Ishikawa (cell line): ENCODE measurements around the gene BORCS6.

Experiments
- CEBPB ChIP-seq: IDR thresholded peaks from 2 replicates; pipeline ENCODE4 v1.6.1; 2012
- CREB1 ChIP-seq: IDR thresholded peaks from 2 replicates; pipeline ENCODE4 v1.6.1; 2012; ENCODE audit warnings: low read depth
- EGR1 ChIP-seq: IDR thresholded peaks from 2 replicates; pipeline ENCODE4 v1.6.1; 2012
- EP300 ChIP-seq: IDR thresholded peaks from 2 replicates; pipeline ENCODE4 v1.6.1; 2012; ENCODE audit warnings: borderline replicate concordance
- FOXM1 ChIP-seq: IDR thresholded peaks from 2 replicates; pipeline ENCODE4 v1.6.1; 2012; ENCODE audit warnings: low read depth, borderline replicate concordance
- MAX ChIP-seq: IDR thresholded peaks from 2 replicates; pipeline ENCODE4 v1.6.1; 2012
- NFIC ChIP-seq: IDR thresholded peaks from 2 replicates; pipeline ENCODE4 v1.6.1; 2012
- RAD21 ChIP-seq: IDR thresholded peaks from 2 replicates; pipeline ENCODE4 v1.6.1; 2012; ENCODE audit warnings: low read depth
- REST ChIP-seq: IDR thresholded peaks from 2 replicates; pipeline ENCODE4 v1.6.1; 2012; ENCODE audit warnings: low read depth, mild to moderate bottlenecking
- TAF1 ChIP-seq: IDR thresholded peaks from 2 replicates; pipeline ENCODE4 v1.6.1; 2012; ENCODE audit warnings: low read depth, mild to moderate bottlenecking
- TCF12 ChIP-seq: IDR thresholded peaks from 2 replicates; pipeline ENCODE4 v1.6.1; 2012; ENCODE audit warnings: low read depth
- TEAD4 ChIP-seq: IDR thresholded peaks from 2 replicates; pipeline ENCODE4 v1.6.1; 2012
- USF1 ChIP-seq: IDR thresholded peaks from 2 replicates; pipeline ENCODE4 v1.6.1; 2012
- YY1 ChIP-seq: IDR thresholded peaks from 2 replicates; pipeline ENCODE4 v1.6.1; 2012; ENCODE audit warnings: low read depth
- ZBTB7A ChIP-seq: IDR thresholded peaks from 2 replicates; pipeline ENCODE4 v1.6.1; 2012; ENCODE audit warnings: low read depth

Gene BORCS6

GRCh38 chr17:8227238-8227581, 37.2 kb upstream of the BORCS6 start:
- no peak for TF ChIP-seq ZBTB7A
- TF ChIP-seq TCF12: no peak
- no peak for TF ChIP-seq TAF1
- TF ChIP-seq USF1: no peak
- no peak for TF ChIP-seq REST
- TF ChIP-seq EGR1: no peak
- TF ChIP-seq CREB1: no peak
- no peak for TF ChIP-seq YY1
- no peak for TF ChIP-seq MAX

- TF ChIP-seq MAX (peak; percentile 56; the same call in 1 of the 2 replicates), CEBPB (peak; percentile 2; the same call in 1 of the 2 replicates), CREB1 (peak; percentile 43; the same call in 1 of the 2 replicates), TAF1 (no peak), FOXM1 (no peak; the same call in 1 of the 2 replicates), USF1 (no peak; the same call in 1 of the 2 replicates), TCF12 (peak; percentile 62), NFIC (peak; percentile 11; the same call in 1 of the 2 replicates), EP300 (peak; percentile 6; the same call in 1 of the 2 replicates), TEAD4 (peak; percentile 88), YY1 (peak; percentile 55; the same call in 1 of the 2 replicates), RAD21 (no peak), EGR1 (no peak), REST (no peak; the same call in 1 of the 2 replicates)
Measured at GRCh38 chr17:8226536-8227237, 36.7 kb upstream of the BORCS6 start.

- TF ChIP-seq USF1 (peak; percentile 32; the same call in 1 of the 2 replicates), CEBPB (peak; percentile 42), TCF12 (0 out of 2 replicates have a peak, but pooled peaks have one; percentile 4), RAD21 (no peak), TEAD4 (peak; percentile 71), YY1 (0 out of 2 replicates have a peak, but pooled peaks have one; percentile 42)
Measured at GRCh38 chr17:8225813-8226535, 36.0 kb upstream of the BORCS6 start.

- TF ChIP-seq ZBTB7A (no peak), CEBPB (no peak), TCF12 (no peak), USF1 (no peak), NFIC (no peak), TEAD4 (no peak), FOXM1 (no peak), EP300 (no peak), MAX (no peak), TAF1 (no peak), YY1 (no peak), EGR1 (no peak), CREB1 (no peak), REST (no peak), RAD21 (no peak)
Measured at GRCh38 chr17:8224891-8225812, 35.2 kb upstream of the BORCS6 start.
